Measurements from ENCODE around the gene NPHS1. TPM values are rescaled to one million over a fixed set of nuclear protein-coding genes. Genes with fewer than 3 reads are reported as not detected.
"Not testable (repeated sequence)": the region's sequence is repeated elsewhere in the genome, so short reads cannot be mapped to it uniquely, and the experiment has no call there.

Gene NPHS1
- total and polyA plus RNA-seq, 2 donors (not counting 1 experiment from before 2014, with no cell fraction given): not detected

- Histone ChIP-seq H3K27me3 (ENCODE audit: control insufficient read depth, insufficient read depth, low read length) (no peaks in the 10 kb centered on the region), H2AFZ (ENCODE audit: low read length) (no peak overlapping the region), H3K4me1 (ENCODE audit: control insufficient read depth, extremely low read depth, insufficient read depth, low read length) (no peaks in the 10 kb centered on the region), H3K36me3 (ENCODE audit: control insufficient read depth, insufficient read depth, low read length) (peaks cover 12% of the 10 kb centered on the region), H3K9ac (ENCODE audit: insufficient read depth, low read length) (no peak overlapping the region), H3K9me3 (ENCODE audit: control insufficient read depth, insufficient read depth, low read depth, low read length) (no peaks in the 10 kb centered on the region), H3K4me2 (ENCODE audit: extremely low read depth, insufficient read depth, low read length) (no peak overlapping the region), H4K20me1 (ENCODE audit: control insufficient read depth, extremely low read depth, insufficient read depth, low read length) (no peaks in the 10 kb centered on the region), H3K79me2 (ENCODE audit: control insufficient read depth, insufficient read depth, low read length) (peaks cover 4% of the 10 kb centered on the region), H3K27ac (ENCODE audit: insufficient read depth, low read length) (no peak overlapping the region), H3K4me3 (replicated peaks in 1 of 4; ENCODE audit: control extremely low read depth in 1 of 4, insufficient read depth in 1 of 4, low read depth in 3 of 4, low read length in 4 of 4) (no peak overlapping the region)
- TF ChIP-seq, protein P1, sequence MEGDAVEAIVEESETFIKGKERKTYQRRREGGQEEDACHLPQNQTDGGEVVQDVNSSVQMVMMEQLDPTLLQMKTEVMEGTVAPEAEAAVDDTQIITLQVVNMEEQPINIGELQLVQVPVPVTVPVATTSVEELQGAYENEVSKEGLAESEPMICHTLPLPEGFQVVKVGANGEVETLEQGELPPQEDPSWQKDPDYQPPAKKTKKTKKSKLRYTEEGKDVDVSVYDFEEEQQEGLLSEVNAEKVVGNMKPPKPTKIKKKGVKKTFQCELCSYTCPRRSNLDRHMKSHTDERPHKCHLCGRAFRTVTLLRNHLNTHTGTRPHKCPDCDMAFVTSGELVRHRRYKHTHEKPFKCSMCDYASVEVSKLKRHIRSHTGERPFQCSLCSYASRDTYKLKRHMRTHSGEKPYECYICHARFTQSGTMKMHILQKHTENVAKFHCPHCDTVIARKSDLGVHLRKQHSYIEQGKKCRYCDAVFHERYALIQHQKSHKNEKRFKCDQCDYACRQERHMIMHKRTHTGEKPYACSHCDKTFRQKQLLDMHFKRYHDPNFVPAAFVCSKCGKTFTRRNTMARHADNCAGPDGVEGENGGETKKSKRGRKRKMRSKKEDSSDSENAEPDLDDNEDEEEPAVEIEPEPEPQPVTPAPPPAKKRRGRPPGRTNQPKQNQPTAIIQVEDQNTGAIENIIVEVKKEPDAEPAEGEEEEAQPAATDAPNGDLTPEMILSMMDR (conservative IDR thresholded peaks at IDR 0.05 in 1 of 2, IDR thresholded peaks at IDR 0.05 in 1 of 2; ENCODE audit: low read depth in 1 of 2, low read length in 2 of 2): no peak
- no peak for DNase-seq (ENCODE audit: low read depth in 2 of 2)
Observed at GRCh38 chr19:35895911-35896642, 43.8 kb upstream of the NPHS1 start.

DNA sequence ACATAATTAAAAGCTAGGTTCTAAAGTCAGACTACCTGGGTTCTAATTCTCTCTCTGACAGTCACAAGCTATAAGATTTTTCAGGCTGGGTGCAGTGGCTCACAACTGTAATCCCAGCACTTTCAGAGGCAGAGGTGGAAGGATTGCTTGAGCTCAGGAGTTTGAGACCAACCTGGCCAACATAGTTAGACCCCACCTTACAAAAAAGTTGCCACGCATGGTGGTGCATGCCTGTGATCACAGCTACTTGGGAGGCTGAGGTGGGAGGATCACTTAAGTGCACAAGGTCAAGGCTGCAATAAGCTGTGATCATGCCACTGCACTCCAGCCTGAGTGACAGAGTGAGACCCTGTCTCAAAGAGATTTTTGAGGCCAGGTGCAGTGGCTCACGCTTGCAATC lies 42.0 kb upstream of the NPHS1 start:
- no peaks in the 10 kb centered on the region for H4K20me1 ChIP-seq (ENCODE audit: control insufficient read depth, extremely low read depth, insufficient read depth, low read length)
- no peaks in the 10 kb centered on the region for H3K9me3 ChIP-seq (ENCODE audit: control insufficient read depth, insufficient read depth, low read depth, low read length)
- TF ChIP-seq EZH2 (IDR thresholded peaks at IDR 0.05; ENCODE audit: low read length, missing control alignments): no peak
- TF ChIP-seq, protein P1 (conservative IDR thresholded peaks at IDR 0.05 in 1 of 2, IDR thresholded peaks at IDR 0.05 in 1 of 2; ENCODE audit: low read depth in 1 of 2, low read length in 2 of 2): no peak
- H3K27me3 ChIP-seq (ENCODE audit: control insufficient read depth, insufficient read depth, low read length): no peaks in the 10 kb centered on the region
- H2AFZ ChIP-seq (ENCODE audit: low read length): no peak overlapping the region
- no peak overlapping the region for H3K27ac ChIP-seq (ENCODE audit: insufficient read depth, low read length)
- no peak overlapping the region for H3K4me2 ChIP-seq (ENCODE audit: extremely low read depth, insufficient read depth, low read length)
- H3K4me3 ChIP-seq (replicated peaks in 1 of 4; ENCODE audit: control extremely low read depth in 1 of 4, insufficient read depth in 1 of 4, low read depth in 3 of 4, low read length in 4 of 4): no peak overlapping the region
- H3K4me1 ChIP-seq (ENCODE audit: control insufficient read depth, extremely low read depth, insufficient read depth, low read length): no peaks in the 10 kb centered on the region
- peaks cover 19% of the 10 kb centered on the region for H3K36me3 ChIP-seq (ENCODE audit: control insufficient read depth, insufficient read depth, low read length)
- H3K9ac ChIP-seq (ENCODE audit: insufficient read depth, low read length): no peak overlapping the region
- no peak for DNase-seq (ENCODE audit: low read depth in 2 of 2)
- H3K79me2 ChIP-seq (ENCODE audit: control insufficient read depth, insufficient read depth, low read length): peaks cover 4% of the 10 kb centered on the region

DNA sequence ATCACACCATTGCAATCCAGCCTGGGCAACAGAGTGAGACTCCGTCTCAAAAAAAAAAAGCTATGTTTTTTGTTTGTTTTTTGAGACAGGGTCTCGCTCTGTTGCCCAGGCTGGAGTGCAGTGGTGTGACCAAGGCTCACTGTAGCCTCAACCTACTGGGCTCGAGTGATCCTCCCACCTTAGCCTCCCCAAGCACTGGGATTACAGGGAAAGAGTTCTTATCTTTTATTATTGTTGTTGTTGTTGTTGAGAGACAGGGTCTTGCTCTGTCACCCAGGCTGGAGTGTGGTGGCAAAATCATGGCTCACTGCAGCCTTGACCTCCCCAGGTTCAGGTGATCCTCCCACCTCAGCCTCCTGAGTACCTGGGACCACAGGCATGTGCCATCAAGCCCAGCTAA lies 39.5 kb upstream of the NPHS1 start:
- not testable (repeated sequence) for H3K4me3 ChIP-seq (replicated peaks in 1 of 4; ENCODE audit: control extremely low read depth in 1 of 4, insufficient read depth in 1 of 4, low read depth in 3 of 4, low read length in 4 of 4); H3K9ac ChIP-seq (ENCODE audit: insufficient read depth, low read length); H2AFZ ChIP-seq (ENCODE audit: low read length); H4K20me1 ChIP-seq (ENCODE audit: control insufficient read depth, extremely low read depth, insufficient read depth, low read length); H3K79me2 ChIP-seq (ENCODE audit: control insufficient read depth, insufficient read depth, low read length); DNase-seq (ENCODE audit: low read depth in 2 of 2); H3K27me3 ChIP-seq (ENCODE audit: control insufficient read depth, insufficient read depth, low read length); H3K4me2 ChIP-seq (ENCODE audit: extremely low read depth, insufficient read depth, low read length); H3K9me3 ChIP-seq (ENCODE audit: control insufficient read depth, insufficient read depth, low read depth, low read length); H3K27ac ChIP-seq (ENCODE audit: insufficient read depth, low read length); H3K4me1 ChIP-seq (ENCODE audit: control insufficient read depth, extremely low read depth, insufficient read depth, low read length)
- H3K36me3 ChIP-seq (ENCODE audit: control insufficient read depth, insufficient read depth, low read length): peaks cover 18% of the 10 kb centered on the region
